ENCODE data around the gene RXRA.

RXRA gene

DNA sequence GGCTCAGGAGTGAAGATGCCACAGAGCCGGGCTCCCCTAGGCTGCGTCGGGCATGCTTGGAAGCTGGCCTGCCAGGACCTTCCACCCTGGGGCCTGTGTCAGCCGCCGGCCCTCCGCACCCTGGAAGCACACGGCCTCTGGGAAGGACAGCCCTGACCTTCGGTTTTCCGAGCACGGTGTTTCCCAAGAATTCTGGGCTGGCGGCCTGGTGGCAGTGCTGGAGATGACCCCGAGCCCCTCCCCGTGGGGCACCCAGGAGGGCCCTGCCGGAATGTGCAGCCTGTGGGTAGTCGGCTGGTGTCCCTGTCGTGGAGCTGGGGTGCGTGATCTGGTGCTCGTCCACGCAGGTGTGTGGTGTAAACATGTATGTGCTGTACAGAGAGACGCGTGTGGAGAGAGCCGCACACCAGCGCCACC is 113.1 kb downstream of the RXRA start:
- no peak overlapping the region for H3K4me3 ChIP-seq (replicated peaks in 1 of 2; ENCODE audit: low read depth in 2 of 2, low read length in 2 of 2)
- TF ChIP-seq, protein P1, sequence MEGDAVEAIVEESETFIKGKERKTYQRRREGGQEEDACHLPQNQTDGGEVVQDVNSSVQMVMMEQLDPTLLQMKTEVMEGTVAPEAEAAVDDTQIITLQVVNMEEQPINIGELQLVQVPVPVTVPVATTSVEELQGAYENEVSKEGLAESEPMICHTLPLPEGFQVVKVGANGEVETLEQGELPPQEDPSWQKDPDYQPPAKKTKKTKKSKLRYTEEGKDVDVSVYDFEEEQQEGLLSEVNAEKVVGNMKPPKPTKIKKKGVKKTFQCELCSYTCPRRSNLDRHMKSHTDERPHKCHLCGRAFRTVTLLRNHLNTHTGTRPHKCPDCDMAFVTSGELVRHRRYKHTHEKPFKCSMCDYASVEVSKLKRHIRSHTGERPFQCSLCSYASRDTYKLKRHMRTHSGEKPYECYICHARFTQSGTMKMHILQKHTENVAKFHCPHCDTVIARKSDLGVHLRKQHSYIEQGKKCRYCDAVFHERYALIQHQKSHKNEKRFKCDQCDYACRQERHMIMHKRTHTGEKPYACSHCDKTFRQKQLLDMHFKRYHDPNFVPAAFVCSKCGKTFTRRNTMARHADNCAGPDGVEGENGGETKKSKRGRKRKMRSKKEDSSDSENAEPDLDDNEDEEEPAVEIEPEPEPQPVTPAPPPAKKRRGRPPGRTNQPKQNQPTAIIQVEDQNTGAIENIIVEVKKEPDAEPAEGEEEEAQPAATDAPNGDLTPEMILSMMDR (IDR thresholded peaks at IDR 0.05; ENCODE audit: low read depth, low read length) = no peak
- no peak for DNase-seq (ENCODE audit: low read depth in 2 of 2)

DNA sequence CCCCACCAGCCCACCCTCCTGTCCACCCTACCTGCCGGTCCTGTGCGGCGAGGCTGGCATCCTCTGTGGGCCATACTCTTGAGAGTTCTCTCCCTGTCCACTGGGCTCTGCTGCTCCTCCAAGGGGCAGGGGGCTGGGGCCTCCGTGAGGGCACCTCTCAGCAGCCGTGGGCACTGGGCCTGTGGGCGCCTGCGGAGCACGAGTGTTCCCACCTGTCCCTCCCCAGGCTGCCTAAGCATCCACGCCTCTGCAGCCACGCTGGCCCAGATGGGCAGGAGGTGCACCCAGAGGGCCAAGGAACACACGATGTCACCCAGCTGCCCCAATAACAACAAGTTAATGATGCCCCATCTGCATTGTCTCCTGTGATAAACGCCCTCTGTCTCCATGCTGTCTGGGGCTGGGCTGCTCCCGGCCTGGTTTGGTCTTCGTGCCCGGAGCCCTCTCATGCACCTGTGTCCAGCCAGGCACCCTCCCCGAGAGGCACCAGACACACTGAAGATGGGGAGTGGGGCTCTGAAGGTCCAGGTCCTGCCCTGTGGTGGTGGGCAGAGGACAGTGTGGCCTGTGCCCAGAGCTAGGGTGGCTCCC is 114.5 kb downstream of the RXRA start:
- no peak overlapping the region for H3K4me3 ChIP-seq (replicated peaks in 1 of 2; ENCODE audit: low read depth in 2 of 2, low read length in 2 of 2)
- TF ChIP-seq, protein P1 (IDR thresholded peaks at IDR 0.05; ENCODE audit: low read depth, low read length) = no peak
- no peak for DNase-seq (ENCODE audit: low read depth in 2 of 2)

DNA sequence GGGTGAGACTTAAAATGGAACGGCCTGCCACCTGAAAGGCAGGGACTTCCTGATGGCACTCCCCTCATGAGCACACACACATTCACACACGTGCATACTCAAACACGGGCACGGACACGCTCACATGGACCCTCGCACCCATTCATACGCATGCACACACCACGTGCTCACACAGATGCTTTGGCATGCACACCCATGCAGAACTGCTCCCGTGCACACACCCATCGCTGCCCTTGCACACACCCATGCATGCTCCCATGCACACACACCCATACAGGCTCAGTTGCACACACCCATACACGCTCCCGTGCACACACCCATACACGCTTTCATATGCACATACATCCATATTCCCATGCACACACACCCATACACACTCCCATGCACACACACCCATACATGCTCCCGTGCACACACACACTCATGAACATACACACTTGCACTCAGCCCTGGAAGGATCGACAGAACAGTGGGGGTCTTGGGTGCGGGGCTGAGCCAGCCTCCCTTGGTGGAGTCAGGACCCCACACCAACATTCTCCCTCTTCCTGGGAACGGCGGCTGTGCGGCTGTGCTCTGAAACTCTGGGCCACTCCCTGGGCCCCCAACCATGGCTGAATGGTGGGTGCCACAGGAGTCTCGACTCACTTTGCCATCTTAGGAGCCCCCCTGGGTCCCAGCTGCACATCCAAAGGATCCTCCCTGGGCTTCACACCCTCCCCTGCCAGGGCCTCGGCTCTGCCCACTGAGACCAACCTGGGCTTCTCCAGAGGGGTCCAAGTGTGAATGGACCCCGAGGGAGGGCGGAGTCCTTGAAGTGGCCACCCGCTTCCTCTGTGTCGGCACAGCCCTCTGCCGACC is 115.2 kb downstream of the RXRA start:
- H3K4me3 ChIP-seq (replicated peaks in 1 of 2; ENCODE audit: low read depth in 2 of 2, low read length in 2 of 2) = no peak overlapping the region
- TF ChIP-seq, protein P1 (IDR thresholded peaks at IDR 0.05; ENCODE audit: low read depth, low read length) = no peak
- no peak for DNase-seq (ENCODE audit: low read depth in 2 of 2)

DNA sequence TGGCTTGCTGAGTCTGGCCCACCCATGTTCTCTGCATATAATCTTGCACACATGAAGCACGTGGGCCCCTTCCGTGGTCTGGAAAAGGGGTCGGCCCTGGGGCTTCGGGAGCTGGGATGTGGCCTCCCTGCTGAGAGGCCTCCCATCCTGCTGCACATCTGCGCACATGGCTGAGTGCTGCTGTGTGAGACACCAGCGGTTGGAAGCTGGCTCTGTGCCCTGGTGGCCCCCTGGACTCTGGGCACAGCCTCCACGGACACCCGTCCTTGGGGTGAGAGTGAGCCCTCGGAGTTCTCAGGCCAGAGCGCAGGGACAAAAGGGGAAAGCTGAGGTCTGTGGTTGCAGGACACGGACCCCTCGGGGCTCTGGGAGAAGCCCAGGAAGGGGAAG is 115.8 kb downstream of the RXRA start:
- peak; percentile 14 to 32 for DNase-seq (ENCODE audit: low read depth in 2 of 2)
- TF ChIP-seq, protein P1 (IDR thresholded peaks at IDR 0.05; ENCODE audit: low read depth, low read length) = no peak
- H3K4me3 ChIP-seq (replicated peaks in 1 of 2; ENCODE audit: low read depth in 2 of 2, low read length in 2 of 2) = no peak overlapping the region

DNA sequence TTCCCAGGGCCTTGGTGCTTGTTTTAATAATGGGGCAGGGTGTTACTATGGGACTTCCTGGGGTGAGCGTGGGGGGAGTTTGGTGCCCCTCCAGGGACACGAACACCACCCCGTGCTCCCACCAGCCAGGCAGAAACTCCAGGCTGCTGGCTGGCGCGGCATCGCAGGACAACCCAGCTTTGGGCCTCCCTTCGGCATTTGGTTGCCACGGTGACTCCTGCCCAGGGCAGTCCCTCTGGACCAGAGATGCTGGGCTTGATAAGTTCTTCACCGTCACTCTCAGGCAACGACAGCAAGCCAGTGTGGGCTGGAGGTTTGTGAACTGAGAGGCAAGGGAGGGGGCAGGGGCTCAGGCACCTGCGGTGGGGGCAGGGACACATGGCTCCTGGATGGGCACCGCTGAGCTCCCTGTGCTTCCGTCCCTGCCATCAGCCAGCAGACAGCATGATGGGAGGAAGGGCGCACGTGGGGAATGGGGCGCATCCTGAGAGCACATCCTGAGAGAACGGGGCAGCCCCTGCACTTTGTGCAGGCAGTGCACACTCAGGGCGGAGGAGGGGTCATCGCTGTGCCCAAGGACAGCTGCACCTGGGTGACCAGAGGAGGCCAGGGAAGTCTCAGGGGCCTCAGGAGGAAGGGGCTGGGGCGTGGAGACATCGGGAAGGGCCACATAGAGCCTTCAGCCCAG is 116.4 kb downstream of the RXRA start:
- TF ChIP-seq, protein P1 (IDR thresholded peaks at IDR 0.05; ENCODE audit: low read depth, low read length) = no peak
- no peak overlapping the region for H3K4me3 ChIP-seq (replicated peaks in 1 of 2; ENCODE audit: low read depth in 2 of 2, low read length in 2 of 2)
- DNase-seq (ENCODE audit: low read depth in 2 of 2) = peak; percentile 31 to 50

DNA sequence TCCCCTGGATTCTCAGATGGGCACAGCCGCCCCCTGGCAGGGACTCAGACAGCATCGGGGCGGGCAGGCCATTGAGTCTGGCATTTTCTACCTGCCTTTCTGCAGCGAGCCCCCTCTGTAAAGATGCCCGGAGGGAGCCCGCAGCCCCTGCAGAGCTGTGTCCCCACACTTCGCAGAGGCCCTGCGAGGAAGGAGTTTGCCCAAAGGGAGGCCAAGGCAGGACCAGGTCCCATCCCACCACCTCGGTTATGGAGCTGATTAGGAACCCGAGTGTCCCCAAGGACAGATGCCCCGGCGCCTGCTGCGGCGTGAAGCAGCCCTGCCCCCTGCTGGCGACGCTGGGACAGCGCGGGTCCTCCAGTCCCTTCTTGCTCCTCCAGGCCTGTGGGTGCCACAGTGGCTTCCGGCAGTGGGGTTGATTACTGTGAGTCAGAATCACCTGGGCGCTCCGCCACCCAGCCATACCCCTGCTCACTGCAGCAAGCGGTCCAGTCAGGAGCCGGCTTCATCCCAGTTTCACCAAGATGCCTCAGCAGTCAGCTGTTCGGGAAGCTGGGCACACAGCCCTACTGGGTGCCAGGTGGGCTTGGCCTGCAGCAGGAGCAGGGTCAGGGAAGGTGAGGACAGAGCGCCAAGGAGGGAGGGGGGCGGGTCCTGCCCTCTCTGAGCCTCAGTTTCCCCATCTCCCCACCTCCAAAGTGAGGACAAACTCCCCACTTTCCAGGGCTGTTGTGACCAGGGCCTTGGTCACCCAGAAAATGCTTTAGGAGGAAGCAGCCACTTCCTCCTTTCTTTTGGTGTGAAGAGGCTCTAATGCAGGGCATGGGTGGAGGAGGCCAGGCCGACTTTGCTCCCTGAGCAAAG is 117.2 kb downstream of the RXRA start:
- no peak overlapping the region for H3K4me3 ChIP-seq (replicated peaks in 1 of 2; ENCODE audit: low read depth in 2 of 2, low read length in 2 of 2)
- peak; percentile 90 for DNase-seq (ENCODE audit: low read depth in 2 of 2)
- TF ChIP-seq, protein P1 (IDR thresholded peaks at IDR 0.05; ENCODE audit: low read depth, low read length) = peak; percentile 98

Measured in cardiac fibroblast (primary cell).